Activated B cell treated with CpG ODN at 0.5 μM for 24 hours (primary cell): Measurements from ENCODE around the gene LTK. TPM values are rescaled to one million over a fixed set of nuclear protein-coding genes. Genes with fewer than 3 reads are reported as not detected.

ENCODE experiments used
- ATAC-seq: fragments of 200-7000 bp; cut with Tn5 transposase; one replicate; pipeline ENCODE4 v1.10.0; 2021; ENCODE audit warnings: low read depth, mild to moderate bottlenecking, moderate library complexity
- CTCF ChIA-PET: fragments of 350-600 bp; sonication (Branson Sonifier 250); formaldehyde crosslinking; loops from one replicate; lab custom pipeline; 2021; ENCODE audit warnings: antibody characterized with exemption; lab: Charles Lee
- POLR2A ChIA-PET: fragments of 350-600 bp; sonication (Branson Sonifier 250); formaldehyde crosslinking; loops from one replicate; lab custom pipeline; 2021; ENCODE audit warnings: antibody characterized with exemption; lab: Charles Lee
- DNase-seq: peaks from one replicate; pipeline ENCODE4 v3.0.0; 2022
- H3K27ac Mint-ChIP-seq: one replicate; pipeline ENCODE4 v1.8.0; 2020; ENCODE audit warnings: mixed read lengths
- H3K27me3 Mint-ChIP-seq: one replicate; pipeline ENCODE4 v1.8.0; 2021; ENCODE audit warnings: mixed read lengths
- H3K36me3 Mint-ChIP-seq: one replicate; pipeline ENCODE4 v1.8.0; 2021; ENCODE audit warnings: low read depth, mixed read lengths
- H3K4me1 Mint-ChIP-seq: one replicate; pipeline ENCODE4 v1.8.0; 2021; ENCODE audit warnings: mixed read lengths
- H3K4me3 Mint-ChIP-seq: one replicate; pipeline ENCODE4 v1.8.0; 2020; ENCODE audit warnings: mild to moderate bottlenecking, mixed read lengths
- H3K9me3 Mint-ChIP-seq: one replicate; pipeline ENCODE4 v1.8.0; 2020; ENCODE audit warnings: mixed read lengths
- intact Hi-C: fragments of 100-400 bp; cut with micrococcal nuclease; formaldehyde crosslinking; loops from one replicate; pipeline ENCODE4 v1.15.1; 2024
- total RNA-seq: library from RNA; stranded (reverse); gene quantifications from 2 replicates; pipeline ENCODE4 v1.2.3, GENCODE V29; 2022
- TF ChIP-seq, protein P1 (sequence below): fragments of 200-600 bp; IDR thresholded peaks from one replicate; pipeline ENCODE4 v1.8.0; 2022; ENCODE audit warnings: antibody characterized with exemption, mild to moderate bottlenecking

The LTK gene
- total RNA-seq, 1 donor from 2014 or later, result 2.2 TPM

DNA sequence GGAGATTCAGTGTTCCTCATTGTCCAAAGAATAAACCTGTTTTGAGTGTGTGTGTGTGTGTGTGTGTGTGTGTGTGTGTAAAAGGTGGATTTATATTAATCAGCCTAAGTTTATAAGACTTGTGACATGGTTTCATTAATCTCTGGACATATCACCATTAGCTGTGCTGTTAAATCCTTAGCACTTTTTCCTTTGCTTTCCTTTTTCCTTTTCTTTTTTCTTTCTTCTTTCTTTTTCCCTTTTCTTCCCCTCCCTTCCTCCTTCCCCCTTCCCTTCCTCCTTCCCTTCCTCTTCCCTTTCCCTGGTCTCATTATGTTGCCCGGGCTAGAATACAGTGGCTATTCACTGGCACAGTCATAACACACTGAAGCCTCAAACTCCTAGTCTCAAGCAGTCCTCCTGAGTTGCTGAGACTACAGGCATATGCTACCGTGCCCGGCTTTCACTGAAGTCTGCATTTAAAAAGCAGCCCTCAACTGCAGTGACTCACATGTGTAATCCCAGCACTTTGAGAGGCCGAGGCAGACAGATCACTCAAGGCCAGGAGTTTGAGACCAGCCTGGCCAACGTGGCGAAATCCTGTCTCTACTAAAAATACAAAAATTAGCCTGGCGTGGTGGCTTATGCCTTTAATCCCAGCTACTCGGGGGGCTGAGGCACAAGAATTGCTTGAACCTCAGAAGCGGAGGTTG is 48.6 kb downstream of the LTK start:
- DNase-seq (no peak), ATAC-seq (no peak)
- TF ChIP-seq, protein P1, sequence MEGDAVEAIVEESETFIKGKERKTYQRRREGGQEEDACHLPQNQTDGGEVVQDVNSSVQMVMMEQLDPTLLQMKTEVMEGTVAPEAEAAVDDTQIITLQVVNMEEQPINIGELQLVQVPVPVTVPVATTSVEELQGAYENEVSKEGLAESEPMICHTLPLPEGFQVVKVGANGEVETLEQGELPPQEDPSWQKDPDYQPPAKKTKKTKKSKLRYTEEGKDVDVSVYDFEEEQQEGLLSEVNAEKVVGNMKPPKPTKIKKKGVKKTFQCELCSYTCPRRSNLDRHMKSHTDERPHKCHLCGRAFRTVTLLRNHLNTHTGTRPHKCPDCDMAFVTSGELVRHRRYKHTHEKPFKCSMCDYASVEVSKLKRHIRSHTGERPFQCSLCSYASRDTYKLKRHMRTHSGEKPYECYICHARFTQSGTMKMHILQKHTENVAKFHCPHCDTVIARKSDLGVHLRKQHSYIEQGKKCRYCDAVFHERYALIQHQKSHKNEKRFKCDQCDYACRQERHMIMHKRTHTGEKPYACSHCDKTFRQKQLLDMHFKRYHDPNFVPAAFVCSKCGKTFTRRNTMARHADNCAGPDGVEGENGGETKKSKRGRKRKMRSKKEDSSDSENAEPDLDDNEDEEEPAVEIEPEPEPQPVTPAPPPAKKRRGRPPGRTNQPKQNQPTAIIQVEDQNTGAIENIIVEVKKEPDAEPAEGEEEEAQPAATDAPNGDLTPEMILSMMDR, result no peak
- CTCF ChIA-PET, result interaction anchor here (0.6 to 2.6 kb wide), 20 partner anchors 12 to 558 kb away, joined by 3 to 15 read pairs (median 4); partner anchors contain the start of genes ITPKA, MAPKBP1 and RPAP1
- POLR2A ChIA-PET, result interaction anchor here (0.6 kb wide), 1 partner anchor 133 kb away, joined by 3 read pairs; no protein-coding TSS in a partner anchor
- intact Hi-C loops, result loop anchor here (1.0 to 10.0 kb wide), 5 partner anchors 139 to 437 kb away; partner anchors contain the start of gene MAPKBP1
- no peaks in the 10 kb centered on the region for H3K27me3 Mint-ChIP-seq
- H3K9me3 Mint-ChIP-seq, result no peaks in the 10 kb centered on the region
- H3K27ac Mint-ChIP-seq, result no peak overlapping the region
- peaks cover 69% of the 10 kb centered on the region for H3K36me3 Mint-ChIP-seq
- peaks cover 5% of the 10 kb centered on the region for H3K4me1 Mint-ChIP-seq
- no peak overlapping the region for H3K4me3 Mint-ChIP-seq

- POLR2A ChIA-PET, result interaction anchor here (0.6 kb wide), 1 partner anchor 82 kb away, joined by 9 read pairs; the partner anchor contains the start of gene RPAP1
- intact Hi-C loops, result loop anchor here (10.0 kb wide), 1 partner anchor 273 kb away; no protein-coding TSS in a partner anchor
- Mint-ChIP-seq H3K9me3 (no peaks in the 10 kb centered on the region), H3K27me3 (no peaks in the 10 kb centered on the region), H3K4me1 (peaks cover 5% of the 10 kb centered on the region), H3K4me3 (no peak overlapping the region), H3K36me3 (peaks cover 64% of the 10 kb centered on the region), H3K27ac (no peak overlapping the region)
- ATAC-seq, result no peak
- no peak for DNase-seq
- CTCF ChIA-PET, result no interaction called here
- TF ChIP-seq, protein P1, result no peak
Observed at GRCh38 chr15:41462084-41462795, 51.4 kb downstream of the LTK start.

Other genes starting within 250 kb of the LTK start
- gene OIP5, start 181.2 kb downstream of the LTK start, total RNA-seq, result 0.62 and 1.4 TPM in 2 replicates
- gene NUSAP1, start 180.9 kb downstream of the LTK start, total RNA-seq, result 13.5 and 14.4 TPM in 2 replicates
- 17.8 and 19.3 TPM in 2 replicates for gene NDUFAF1, start 111.3 kb downstream of the LTK start, total RNA-seq
- 37.2 and 38.0 TPM in 2 replicates for gene RTF1, start 96.7 kb downstream of the LTK start, total RNA-seq
- gene ITPKA, start 20.0 kb downstream of the LTK start, total RNA-seq, result 0.18 TPM in 1 of 2 replicates, not detected in the other
- gene RPAP1, start 30.4 kb upstream of the LTK start, total RNA-seq, result 56.1 TPM in 2 replicates
- 0.22 TPM in 1 of 2 replicates, not detected in the other for gene TYRO3, start 45.4 kb upstream of the LTK start, total RNA-seq
- 49.9 and 58.3 TPM in 2 replicates for gene MGA, start 146.6 kb upstream of the LTK start, total RNA-seq